ENCODE measurements around the gene ZNF628.

The ZNF628 gene

DNA sequence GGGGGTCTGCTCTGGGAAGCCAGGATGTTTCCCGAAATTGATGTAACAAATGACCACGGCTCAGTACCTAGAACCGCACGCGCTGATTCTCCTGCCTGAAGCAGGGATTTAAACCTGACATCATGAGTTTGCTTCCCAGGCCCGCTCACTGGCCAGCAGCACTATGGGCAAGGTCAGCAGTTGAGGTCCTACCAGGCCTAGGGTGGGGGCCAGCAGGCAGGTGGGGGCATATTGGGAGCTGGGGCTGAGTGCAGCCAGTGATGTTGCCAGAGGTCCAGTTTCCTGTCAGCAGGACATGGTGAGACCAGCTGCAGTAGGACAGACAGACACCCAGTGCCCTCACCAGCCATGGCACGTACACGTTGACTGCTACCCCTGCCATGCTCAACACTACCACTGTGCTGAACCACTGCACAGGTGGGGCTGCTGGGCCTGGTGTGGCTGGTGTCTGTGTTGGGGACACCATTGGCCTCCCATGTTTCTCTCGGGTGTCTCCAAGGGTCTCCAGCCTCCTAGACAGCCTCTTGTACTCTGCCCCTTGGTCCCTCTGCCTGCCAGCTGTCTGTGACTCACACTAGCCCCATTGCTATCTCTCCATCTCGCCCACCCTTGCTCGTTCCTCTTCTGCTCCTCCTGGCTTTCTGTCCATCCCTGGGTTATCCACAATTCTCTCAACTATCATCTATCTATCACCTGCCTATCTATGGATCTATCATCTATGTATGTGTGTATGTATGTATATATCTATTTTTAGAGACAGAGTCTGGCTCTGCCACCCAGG, 10.8 kb upstream of the ZNF628 start:
- no peak for TF ChIP-seq GATA3 (IDR thresholded peaks at IDR 0.05; ENCODE audit: low read depth, low read length)
- TF ChIP-seq GATA2 (IDR thresholded peaks at IDR 0.05; ENCODE audit: low read depth, low read length), result no peak; the same call in 1 of the 2 replicates

DNA sequence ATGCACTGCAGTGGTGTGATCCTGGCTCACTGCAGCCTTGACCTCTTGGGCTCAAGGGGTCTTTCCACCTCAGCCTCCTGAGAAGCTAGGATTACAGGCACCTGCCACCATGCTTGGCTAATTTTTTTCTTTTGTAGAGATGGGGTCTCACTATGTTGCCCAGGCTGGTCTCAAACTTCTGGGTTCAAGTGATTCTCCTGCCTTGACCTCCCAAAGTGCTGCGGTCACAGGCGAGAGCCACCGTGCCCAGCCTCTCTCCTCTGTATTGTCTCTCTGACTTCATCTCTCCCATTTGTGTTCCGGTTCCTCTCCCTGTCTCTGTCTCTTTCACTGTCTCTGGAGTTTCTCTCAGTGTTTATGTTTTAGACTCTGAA, 10.2 kb upstream of the ZNF628 start:
- TF ChIP-seq GATA2 (IDR thresholded peaks at IDR 0.05; ENCODE audit: low read depth, low read length) (no peak), GATA3 (IDR thresholded peaks at IDR 0.05; ENCODE audit: low read depth, low read length) (no peak)

DNA sequence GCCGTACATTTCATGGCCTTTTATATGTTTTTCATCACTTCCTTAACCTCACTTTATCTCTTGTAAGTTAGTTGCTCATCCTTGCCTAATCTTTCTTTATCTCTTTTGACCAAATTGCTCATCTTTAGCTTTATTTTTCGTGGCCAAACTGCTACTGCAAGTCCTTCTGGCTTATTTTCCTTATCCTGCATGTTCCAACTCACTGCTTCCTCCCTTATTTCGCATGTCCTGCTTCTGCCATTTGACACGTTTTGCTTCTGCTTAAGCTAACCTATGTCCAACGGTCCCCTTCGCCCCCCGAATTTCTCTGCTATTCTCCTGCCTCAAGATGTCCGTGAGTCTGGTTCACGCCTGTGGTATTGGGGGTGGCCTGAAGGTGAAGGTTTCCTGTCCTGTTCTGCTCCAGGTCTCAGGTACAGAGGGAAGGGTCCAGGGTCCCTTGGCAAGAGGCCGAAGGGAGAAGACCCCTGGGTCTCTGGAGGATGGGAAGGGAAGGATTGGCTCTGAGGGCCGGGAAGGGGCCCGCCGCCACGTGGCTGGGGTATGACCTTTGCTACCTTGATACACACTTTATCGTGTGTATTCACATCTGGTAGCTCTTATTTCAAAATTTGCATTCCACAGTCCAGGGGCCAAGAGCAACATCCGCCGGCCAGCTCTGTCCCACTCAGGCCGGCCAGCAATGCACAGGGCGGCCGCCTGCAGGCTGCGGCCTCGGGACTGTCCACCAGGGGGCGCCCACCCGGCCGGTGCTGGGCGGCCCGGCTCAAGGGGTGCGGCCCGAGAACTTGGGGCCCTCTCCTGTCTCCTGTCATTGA, 9.0 kb upstream of the ZNF628 start:
- no peak for TF ChIP-seq GATA2 (IDR thresholded peaks at IDR 0.05; ENCODE audit: low read depth, low read length)
- TF ChIP-seq GATA3 (IDR thresholded peaks at IDR 0.05; ENCODE audit: low read depth, low read length), result no peak

DNA sequence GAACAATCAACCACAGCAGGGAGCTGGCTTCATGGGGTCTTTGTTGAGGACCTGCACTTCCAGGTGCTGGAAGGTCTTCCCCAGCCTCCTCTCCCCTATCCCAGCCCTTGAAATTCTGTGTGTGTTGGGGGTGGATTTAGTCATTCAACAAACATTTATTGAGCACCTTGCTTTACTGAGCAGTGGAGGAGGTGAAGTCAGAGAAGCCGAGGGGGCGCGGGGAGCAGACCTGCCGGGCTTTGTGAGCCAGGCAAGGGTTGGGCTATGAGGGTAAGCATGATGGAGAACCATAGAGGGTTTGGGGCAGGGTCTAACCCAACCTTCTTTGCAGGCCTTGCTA, 8.4 kb upstream of the ZNF628 start:
- no peak for TF ChIP-seq GATA2 (IDR thresholded peaks at IDR 0.05; ENCODE audit: low read depth, low read length)
- TF ChIP-seq GATA3 (IDR thresholded peaks at IDR 0.05; ENCODE audit: low read depth, low read length), result no peak

DNA sequence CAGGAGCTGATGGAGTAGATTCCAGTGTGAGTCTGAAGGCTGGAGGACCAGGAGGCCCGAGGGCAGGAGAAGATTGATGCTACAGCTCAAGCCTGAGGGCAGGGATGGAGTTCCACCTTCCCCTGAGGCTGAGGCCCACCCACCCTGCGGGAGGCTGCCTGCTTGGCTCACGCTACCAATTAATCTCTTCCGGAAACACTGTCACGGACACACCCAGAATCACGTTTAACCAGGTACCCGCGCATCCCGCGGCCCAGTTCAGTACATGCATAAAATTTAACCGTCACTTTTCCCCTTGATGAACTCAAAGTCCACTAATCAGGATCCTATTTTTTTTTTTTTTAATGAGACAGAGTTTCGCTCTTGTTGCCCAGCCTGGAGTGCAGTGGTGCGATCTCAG, 5.2 kb upstream of the ZNF628 start:
- TF ChIP-seq GATA3 (IDR thresholded peaks at IDR 0.05; ENCODE audit: low read depth, low read length) (no peak), GATA2 (IDR thresholded peaks at IDR 0.05; ENCODE audit: low read depth, low read length) (no peak)

DNA sequence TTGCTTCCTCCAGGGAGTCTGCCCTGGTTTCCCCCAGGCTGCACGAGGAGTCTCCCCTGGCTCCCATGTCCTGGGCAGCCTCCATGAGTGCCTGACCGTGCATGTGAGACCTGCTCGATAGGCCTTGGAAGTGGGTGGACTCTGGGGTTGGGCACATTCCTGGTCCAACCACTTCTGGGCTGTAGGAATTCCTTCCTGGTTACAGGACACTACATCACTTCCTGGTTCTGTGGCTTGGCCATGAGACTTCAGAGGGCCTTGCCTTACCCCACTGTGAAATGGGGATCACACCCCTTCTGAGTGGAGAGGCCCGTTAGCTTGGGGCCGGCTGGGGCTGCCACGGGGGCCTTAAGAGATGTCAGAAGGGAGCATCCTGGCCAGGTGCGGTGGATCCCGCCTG, 4.0 kb upstream of the ZNF628 start:
- TF ChIP-seq GATA2 (IDR thresholded peaks at IDR 0.05; ENCODE audit: low read depth, low read length) (no peak), GATA3 (IDR thresholded peaks at IDR 0.05; ENCODE audit: low read depth, low read length) (no peak)

DNA sequence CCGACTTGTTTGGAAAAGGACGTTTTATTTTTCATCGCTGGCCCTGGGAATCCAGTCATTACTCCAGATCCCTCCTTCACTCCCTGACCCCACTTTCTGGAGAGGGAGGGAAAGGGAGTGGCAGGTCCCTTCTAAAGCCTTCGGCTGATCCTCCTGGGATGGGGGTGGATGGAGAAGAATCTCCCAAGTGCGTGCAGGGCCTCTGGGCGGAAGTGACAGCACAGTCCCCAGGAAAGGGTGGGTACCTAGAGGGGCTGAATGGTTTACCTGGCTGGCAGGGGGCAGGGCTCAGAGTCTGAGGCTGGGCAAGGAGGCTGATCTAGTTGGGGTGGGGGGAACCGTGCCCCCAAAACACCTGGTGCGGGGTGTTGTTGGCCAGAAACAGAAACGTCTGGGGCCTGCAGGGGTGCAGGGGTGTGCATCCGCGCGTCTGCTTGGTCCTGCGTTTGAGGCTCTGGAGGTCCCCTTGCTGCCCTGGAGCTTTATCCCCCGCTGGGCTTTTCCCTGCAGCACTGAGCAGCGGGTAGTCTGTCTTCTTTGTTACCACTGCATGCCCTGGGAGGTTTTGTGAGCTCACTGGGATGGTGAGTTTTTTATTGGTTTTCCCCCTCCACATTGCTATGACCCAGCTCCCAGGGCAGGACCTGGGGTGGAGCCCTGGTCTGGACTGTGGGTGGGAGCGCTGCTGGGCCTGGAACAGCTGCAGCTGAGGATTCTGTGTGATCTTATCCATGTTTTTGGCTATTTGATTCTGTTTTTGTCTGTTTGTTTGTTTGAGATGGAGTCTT, 3.0 kb upstream of the ZNF628 start:
- TF ChIP-seq GATA3 (IDR thresholded peaks at IDR 0.05; ENCODE audit: low read depth, low read length), result no peak
- no peak for TF ChIP-seq GATA2 (IDR thresholded peaks at IDR 0.05; ENCODE audit: low read depth, low read length)

DNA sequence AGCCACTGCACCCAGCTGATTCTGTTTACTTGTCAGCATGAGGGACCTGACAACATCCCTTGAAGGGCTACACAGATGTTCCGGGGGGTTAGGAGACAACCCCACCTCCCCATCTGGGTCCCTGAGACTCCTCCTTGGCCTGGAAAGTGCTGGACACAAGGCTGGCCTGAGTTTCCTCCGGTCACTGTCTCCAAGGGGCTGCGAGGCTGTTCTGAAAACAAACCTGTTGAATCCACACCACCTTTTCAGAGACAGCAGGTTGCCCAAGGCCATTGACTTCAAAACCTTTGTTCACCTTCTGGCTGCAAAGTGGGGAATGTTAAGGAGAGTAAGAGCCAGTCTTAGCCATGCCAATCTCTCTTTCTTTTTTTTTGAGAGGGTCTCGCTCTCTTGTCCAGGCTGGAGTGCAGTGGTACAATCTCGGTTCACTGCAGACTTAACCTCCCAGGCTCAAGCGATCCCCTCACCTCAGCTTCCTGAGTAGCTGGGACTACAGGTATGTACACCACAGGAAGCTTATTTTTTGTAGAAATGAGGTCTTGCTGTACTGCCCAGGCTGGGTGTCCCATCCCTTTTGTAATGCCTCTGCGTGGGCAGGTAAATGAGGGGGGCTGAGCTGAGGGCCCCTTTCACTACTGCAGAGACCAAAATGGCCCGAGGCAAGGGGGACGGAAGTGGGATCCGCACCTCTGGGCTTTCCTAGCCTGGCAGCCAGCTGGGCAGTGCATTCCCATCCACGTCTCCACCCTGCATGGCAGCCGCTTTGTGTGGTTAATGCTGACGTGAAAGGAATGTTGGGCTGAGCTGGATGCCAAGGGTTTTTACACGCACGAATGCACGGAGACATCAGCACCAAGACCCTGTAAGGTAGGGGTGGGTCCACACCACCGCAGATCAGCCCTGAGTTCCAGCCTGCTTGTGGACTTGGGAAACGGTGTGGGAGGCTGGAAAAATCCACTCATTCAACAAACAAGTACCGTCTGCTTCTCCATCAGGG, 1.9 kb upstream of the ZNF628 start:
- no peak for TF ChIP-seq GATA3 (IDR thresholded peaks at IDR 0.05; ENCODE audit: low read depth, low read length)
- no peak for TF ChIP-seq GATA2 (IDR thresholded peaks at IDR 0.05; ENCODE audit: low read depth, low read length)

DNA sequence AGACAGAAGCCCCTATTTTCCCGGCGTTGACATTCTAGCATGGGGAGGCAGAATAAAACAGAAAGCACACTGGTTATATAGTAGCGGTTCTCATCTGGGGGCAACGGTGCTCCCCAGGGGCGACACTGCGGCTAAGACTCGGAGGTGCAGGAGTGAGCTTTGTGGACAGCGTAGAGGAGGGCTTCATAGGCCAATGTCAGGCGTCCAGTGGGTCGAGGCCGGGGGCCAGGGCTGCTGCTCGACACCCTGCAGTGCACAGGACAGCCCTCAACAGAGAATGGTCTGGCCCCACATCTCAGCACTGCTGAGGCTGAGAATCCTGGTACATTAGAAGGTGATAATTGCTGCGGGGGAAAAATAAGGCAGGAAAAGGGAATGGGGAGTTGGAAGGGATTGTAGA, 1.5 kb downstream of the ZNF628 start:
- no peak for TF ChIP-seq GATA3 (IDR thresholded peaks at IDR 0.05; ENCODE audit: low read depth, low read length)
- no peak for TF ChIP-seq GATA2 (IDR thresholded peaks at IDR 0.05; ENCODE audit: low read depth, low read length)

DNA sequence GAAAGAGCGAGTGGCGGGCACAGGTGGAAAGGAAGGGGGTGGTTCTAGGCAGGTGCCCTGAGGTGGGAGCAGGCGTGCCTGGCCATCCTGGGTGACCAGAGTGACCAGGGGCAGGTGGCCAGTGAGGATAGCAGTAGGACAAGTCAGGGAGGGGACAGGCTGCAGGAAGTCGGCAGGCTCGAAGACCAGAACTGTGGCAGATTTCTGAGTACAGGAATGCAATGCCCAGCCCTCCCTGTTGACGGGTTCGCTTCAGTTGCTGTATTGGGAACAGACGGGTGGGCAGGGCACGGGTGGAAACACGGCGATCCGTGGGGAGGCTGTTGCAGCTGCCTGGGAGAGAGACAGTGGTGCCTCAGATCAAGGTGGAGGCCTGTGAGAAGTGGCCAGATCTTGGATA, 1.9 kb downstream of the ZNF628 start:
- TF ChIP-seq GATA2 (IDR thresholded peaks at IDR 0.05; ENCODE audit: low read depth, low read length), result no peak
- TF ChIP-seq GATA3 (IDR thresholded peaks at IDR 0.05; ENCODE audit: low read depth, low read length), result no peak

DNA sequence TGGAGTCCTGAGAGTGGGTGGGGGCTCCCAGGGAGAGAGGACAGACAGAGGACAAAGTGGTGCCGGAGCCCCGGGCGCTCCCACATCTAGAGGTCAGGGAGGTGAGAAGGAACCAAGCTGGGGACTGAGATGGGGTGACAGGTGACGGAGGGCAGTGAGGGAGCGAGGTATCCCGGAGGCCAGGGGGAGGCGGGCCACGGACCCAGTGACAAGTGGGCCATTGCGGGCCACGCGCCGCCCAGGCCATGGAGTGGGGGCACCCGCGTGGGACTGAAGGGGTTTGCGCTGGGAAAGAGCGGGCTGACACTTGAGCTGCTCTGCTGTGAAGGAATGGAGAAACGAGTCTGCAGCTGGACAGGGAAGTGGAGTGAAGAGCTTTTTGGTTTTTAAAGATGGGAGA, 2.6 kb downstream of the ZNF628 start:
- TF ChIP-seq GATA2 (IDR thresholded peaks at IDR 0.05; ENCODE audit: low read depth, low read length) (no peak), GATA3 (IDR thresholded peaks at IDR 0.05; ENCODE audit: low read depth, low read length) (no peak)

DNA sequence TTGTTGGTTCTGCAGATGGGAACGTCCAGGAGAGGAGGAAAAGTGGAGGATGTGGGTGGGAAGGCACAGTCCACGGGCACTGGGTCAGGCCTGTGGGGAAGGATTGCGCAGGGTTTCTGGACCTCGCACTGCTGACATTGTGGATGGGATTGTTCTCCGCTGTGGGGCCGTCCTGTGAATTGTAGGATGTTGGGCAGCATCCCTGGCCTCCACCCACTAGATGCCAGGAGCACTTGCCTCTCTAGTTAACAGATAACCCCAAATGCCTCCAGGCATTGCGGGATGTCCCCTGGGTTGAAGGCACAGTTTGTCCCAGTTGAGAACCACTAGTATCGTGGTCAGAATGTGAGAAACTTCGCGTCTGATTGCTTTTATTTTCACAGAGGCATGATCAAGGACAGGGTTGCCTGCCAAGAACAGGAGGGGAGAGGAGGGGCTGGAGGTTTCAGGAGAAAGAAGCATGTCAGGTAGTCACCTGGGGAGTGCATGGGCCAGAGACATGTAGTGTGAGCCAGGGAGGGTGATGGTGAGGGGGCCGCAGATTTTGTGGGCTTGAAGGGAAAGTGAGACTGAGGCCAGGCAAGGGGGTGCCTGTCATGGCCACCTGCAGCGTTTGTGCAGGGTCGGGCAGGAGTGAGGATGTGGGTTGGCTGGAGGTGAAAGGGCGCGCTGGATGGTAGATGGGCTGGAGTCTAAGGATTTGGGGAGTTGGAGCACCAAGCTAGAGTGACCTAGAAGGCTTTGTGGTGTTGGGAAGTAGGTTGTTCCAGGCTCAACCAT, 3.2 kb downstream of the ZNF628 start:
- no peak for TF ChIP-seq GATA2 (IDR thresholded peaks at IDR 0.05; ENCODE audit: low read depth, low read length)
- TF ChIP-seq GATA3 (IDR thresholded peaks at IDR 0.05; ENCODE audit: low read depth, low read length), result no peak
